IPS-20b (cell line): ENCODE data around the gene SOCS7.

Experiments
- H3K27ac ChIP-seq: one replicate; pipeline ENCODE4 v1.5.1; 2013; ENCODE audit warnings: low read length
- H3K27me3 ChIP-seq: 2 replicates; pipeline ENCODE4 v1.6.1; 2013; ENCODE audit warnings: mild to moderate bottlenecking, low read length, inconsistent platforms; ENCODE audit not compliant: insufficient read depth
- H3K36me3 ChIP-seq: 2 replicates; pipeline ENCODE4 v1.6.1; 2013; ENCODE audit warnings: low read depth, mild to moderate bottlenecking, inconsistent platforms, low read length, moderate library complexity; ENCODE audit not compliant: insufficient read depth
- H3K4me1 ChIP-seq: 2 replicates; pipeline ENCODE4 v1.6.1; 2013; ENCODE audit warnings: mild to moderate bottlenecking, control low read depth, inconsistent platforms, low read length, moderate library complexity; ENCODE audit not compliant: insufficient read depth
- H3K4me3 ChIP-seq: 2 replicates; pipeline ENCODE4 v1.5.1; 2013; ENCODE audit warnings: mild to moderate bottlenecking, low read length, inconsistent platforms
- H3K9ac ChIP-seq: 2 replicates; pipeline ENCODE4 v1.6.1; 2013; ENCODE audit warnings: low read depth, mild to moderate bottlenecking, inconsistent platforms, low read length, moderate library complexity
- H3K9me3 ChIP-seq: 2 replicates; pipeline ENCODE4 v1.6.1; 2013; ENCODE audit warnings: mild to moderate bottlenecking, low read depth, low read length, inconsistent platforms; ENCODE audit not compliant: insufficient read depth

SOCS7 gene

DNA sequence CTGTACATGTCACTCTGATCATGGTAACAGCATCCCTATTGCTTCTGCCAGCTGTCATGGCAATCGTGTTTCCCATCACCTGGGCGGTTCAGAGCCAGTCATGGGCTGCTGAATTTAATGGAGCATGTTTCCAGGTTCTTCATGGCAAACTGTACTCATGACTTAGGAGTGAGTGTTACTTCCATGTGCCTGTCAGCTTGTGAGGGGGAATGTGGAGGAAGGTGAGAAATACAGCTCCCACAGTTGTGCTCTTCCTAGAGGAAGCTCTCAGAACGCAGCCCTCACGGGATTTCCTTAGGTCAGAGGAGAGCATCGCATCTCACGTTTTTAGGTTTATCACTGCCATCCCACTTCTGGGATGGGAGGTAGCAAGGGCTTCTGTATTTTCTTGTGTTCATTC is 48.6 kb downstream of the SOCS7 start:
- H3K4me1 ChIP-seq, result peaks cover 18% of the 10 kb centered on the region; the same call in 1 of the 2 replicates
- H3K27ac ChIP-seq, result no peak overlapping the region
- H3K9me3 ChIP-seq, result no peaks in the 10 kb centered on the region
- H3K27me3 ChIP-seq, result no peaks in the 10 kb centered on the region
- H3K4me3 ChIP-seq, result no peak overlapping the region
- no peak overlapping the region for H3K9ac ChIP-seq
- H3K36me3 ChIP-seq, result peaks cover 65% of the 10 kb centered on the region

DNA sequence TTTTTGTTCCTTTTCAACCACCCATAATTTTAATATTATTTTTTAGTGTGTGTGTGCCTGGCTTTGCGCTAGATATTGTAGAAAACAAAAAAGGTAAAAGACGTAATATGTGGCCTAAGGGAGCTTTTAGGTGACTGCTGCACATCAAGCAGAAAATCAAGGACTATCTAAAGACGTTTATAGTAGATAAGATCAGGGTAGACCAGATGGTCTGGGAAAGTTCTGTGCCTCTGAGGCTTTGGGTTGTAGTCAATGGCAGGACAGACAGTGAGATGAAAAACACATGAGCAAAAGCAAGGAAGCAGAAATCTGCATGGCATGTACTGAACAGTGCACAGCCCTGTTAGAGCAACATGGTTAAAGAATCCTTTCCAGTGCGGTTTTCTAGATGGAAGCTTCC is 49.8 kb downstream of the SOCS7 start:
- Histone ChIP-seq H3K4me1 (peaks cover 18% of the 10 kb centered on the region; the same call in 1 of the 2 replicates), H3K27ac (no peak overlapping the region), H3K9me3 (no peaks in the 10 kb centered on the region), H3K27me3 (no peaks in the 10 kb centered on the region), H3K4me3 (no peak overlapping the region), H3K9ac (no peak overlapping the region), H3K36me3 (peaks cover 53% of the 10 kb centered on the region)

DNA sequence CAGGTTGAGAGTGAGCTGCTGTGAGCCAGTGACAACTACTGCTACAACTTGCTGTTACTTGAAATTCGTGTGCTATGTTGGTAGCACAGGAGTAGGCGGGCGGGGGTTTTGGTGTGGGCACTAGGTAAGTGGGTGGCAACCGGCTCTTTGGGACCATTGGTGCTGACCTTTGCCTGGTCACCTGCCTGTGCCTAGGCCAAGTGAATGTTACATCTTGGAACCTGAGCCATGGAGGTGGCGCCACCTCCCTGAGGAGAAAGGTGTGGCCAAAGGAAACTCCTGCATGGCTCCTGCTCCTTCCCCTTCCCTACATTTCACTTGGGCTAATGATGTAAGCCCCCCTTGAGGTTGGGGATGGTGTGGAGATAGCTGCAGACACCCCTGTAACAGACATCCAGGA is 51.3 kb downstream of the SOCS7 start:
- Histone ChIP-seq H3K9ac (peak overlapping the region; percentile 10; the same call in 1 of the 2 replicates), H3K27me3 (no peaks in the 10 kb centered on the region), H3K4me1 (peaks cover 18% of the 10 kb centered on the region; the same call in 1 of the 2 replicates), H3K36me3 (peaks cover 39% of the 10 kb centered on the region), H3K27ac (no peak overlapping the region), H3K4me3 (no peak overlapping the region), H3K9me3 (no peaks in the 10 kb centered on the region)

DNA sequence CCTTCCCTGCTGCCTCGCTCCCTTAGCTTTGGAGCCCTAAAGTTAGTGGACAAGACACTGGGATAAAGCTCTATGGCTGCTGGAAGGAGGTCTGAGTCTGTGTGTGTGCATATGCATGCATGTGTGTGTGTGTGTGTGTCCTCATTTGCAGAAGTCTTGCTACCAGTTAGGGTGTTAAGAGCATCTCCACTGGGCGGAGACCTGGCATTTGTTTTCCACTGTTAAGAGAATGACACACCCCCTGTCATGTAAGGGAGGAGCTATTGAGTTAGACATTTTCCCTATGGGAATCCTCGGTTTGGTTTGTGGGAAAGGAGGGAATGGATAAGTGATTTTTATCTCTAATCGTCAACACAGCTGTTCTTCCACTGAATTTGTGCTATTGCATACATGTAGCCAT is 51.8 kb downstream of the SOCS7 start:
- Histone ChIP-seq H3K9ac (peak overlapping the region; percentile 46; the same call in 1 of the 2 replicates), H3K9me3 (no peaks in the 10 kb centered on the region), H3K27ac (peak overlapping the region; percentile 19), H3K4me3 (peak overlapping the region; percentile 49), H3K4me1 (peaks cover 18% of the 10 kb centered on the region; the same call in 1 of the 2 replicates), H3K36me3 (peaks cover 36% of the 10 kb centered on the region), H3K27me3 (no peaks in the 10 kb centered on the region)

DNA sequence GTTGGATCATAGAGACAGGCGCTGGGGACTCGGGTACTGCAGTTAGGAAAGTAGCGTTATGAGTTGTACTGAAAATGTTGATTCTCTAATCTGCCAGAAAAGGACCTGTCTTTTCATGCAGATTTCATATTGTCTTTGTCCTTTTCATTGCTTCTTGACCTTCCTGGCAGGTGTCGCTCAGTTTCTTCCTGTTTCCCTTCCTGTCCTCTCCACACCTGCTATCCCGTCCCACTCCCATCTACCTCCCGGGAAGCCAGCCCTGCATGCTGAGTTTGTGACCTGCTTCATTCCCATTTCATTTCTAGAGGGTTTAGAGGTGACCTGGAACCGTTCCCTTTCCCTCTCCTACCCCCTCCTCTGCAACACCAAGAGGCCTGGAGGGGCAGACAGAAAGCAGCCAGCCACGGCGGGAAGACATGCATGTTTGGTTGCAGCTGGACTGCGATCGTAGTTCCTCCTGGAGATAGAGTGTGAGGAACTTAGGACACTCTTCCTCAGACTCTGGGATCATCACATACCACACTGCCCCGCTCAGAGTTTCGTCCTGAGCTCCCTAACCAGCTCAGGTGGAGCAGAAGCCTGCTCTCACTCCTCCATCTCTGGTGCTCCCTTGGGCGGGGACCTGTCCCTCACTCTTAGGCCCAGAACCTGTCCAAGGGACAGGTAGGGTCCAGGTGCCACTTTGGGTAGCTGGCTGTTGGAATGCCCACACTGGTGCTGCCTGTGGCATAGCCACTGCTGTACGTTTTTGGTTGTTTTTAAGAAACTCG is 52.7 kb downstream of the SOCS7 start:
- H3K27ac ChIP-seq, result no peak overlapping the region
- H3K4me3 ChIP-seq, result peak overlapping the region; percentile 49
- H3K9me3 ChIP-seq, result no peaks in the 10 kb centered on the region
- peaks cover 18% of the 10 kb centered on the region; the same call in 1 of the 2 replicates for H3K4me1 ChIP-seq
- H3K27me3 ChIP-seq, result no peaks in the 10 kb centered on the region
- H3K36me3 ChIP-seq, result peaks cover 29% of the 10 kb centered on the region
- peak overlapping the region; percentile 46; the same call in 1 of the 2 replicates for H3K9ac ChIP-seq

DNA sequence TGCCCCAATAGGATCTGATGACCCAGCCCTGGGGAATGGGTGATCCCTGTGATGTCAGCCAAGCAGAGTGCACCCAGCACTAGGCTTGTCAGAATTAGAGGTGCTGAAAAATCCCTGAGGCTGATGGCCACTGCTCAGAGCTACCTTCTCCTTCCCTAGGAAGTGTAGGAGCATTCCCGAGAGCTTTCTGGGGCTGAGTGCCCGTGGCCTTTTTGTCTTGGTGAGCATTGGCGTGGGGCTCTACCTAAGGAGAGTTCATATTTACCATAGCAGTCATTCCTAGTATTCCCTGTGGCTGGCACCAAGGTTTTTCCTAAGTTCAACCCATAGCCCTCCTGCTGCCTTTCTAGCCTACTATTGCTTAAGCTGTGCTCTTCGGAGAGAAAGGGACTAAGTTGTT is 54.0 kb downstream of the SOCS7 start:
- Histone ChIP-seq H3K27me3 (no peaks in the 10 kb centered on the region), H3K4me3 (no peak overlapping the region), H3K4me1 (peaks cover 18% of the 10 kb centered on the region; the same call in 1 of the 2 replicates), H3K9me3 (no peaks in the 10 kb centered on the region), H3K36me3 (peaks cover 16% of the 10 kb centered on the region), H3K9ac (no peak overlapping the region), H3K27ac (no peak overlapping the region)

DNA sequence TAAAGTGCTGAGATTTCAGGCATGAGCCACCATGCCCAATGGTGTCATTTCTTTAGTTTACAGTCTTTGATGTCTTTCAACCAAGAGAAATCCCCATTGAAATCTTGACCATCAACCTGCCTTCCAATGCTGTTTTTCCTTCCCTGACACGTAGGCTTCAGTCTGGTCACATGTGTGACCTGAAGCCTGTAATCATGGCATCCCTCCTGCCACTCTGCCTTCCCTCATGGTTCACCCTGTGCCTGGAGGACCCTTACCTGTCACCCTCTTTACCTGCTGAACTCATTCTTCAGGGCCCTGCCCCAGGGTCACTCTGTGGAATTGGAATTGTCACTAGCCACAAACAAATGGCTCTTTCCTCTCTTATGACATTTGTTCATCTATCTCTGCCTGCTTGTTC is 58.6 kb downstream of the SOCS7 start:
- H3K4me3 ChIP-seq, result no peak overlapping the region
- peaks cover 4% of the 10 kb centered on the region; the same call in 1 of the 2 replicates for H3K4me1 ChIP-seq
- no peaks in the 10 kb centered on the region for H3K36me3 ChIP-seq
- no peak overlapping the region for H3K9ac ChIP-seq
- no peaks in the 10 kb centered on the region for H3K9me3 ChIP-seq
- H3K27me3 ChIP-seq, result no peaks in the 10 kb centered on the region
- no peak overlapping the region for H3K27ac ChIP-seq

DNA sequence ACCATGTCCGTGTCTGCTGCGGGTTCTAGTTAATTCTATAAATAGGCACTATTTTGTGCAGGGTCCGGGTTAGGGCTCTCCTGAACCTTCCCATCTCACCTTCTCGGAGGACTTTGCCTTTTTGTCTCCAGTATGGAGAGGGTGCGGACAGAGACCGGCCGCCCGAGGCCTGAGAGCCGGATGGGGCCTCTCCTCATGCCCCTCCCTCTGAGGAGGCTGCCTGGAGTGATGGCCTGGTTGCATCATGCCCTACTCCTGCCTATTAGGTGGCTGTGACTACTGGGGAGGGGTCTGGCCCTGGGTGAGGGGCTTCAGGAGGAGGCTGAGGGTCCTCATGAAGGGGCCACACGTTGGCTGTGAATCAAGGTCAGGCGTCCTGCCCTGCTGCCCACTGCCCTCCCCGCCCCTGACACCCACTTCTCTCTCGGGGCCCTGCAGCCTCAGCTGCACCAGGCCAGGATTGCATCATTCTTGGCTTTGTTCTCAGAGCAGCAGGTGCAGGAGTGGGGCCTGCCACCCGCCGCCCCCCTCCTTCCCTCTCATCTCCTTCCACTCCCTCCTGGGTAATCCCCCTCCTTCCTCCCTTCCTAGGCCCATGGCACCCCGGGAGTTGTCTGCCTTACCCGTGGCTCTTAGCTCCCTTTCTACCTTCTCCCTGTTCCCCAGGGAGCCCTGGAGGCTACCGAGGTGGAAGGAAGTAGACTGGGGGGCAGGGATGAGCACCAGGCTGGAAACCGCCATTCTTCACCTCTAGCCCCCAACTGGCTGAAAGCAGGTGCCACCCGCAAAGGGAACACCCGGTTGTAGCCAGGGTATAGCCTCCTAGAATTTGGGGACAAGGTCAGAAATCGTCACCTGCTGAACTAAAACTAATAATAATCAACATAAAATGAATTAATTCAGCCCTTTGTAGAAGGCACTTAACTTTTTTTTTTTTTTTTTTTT is 63.9 kb downstream of the SOCS7 start:
- Histone ChIP-seq H3K4me1 (peaks cover 31% of the 10 kb centered on the region; the same call in 1 of the 2 replicates), H3K9ac (peak overlapping the region; percentile 84), H3K27ac (peak overlapping the region; percentile 86), H3K4me3 (peak overlapping the region; percentile 53; the same call in 1 of the 2 replicates), H3K27me3 (peaks cover 35% of the 10 kb centered on the region), H3K9me3 (no peaks in the 10 kb centered on the region), H3K36me3 (no peaks in the 10 kb centered on the region)

DNA sequence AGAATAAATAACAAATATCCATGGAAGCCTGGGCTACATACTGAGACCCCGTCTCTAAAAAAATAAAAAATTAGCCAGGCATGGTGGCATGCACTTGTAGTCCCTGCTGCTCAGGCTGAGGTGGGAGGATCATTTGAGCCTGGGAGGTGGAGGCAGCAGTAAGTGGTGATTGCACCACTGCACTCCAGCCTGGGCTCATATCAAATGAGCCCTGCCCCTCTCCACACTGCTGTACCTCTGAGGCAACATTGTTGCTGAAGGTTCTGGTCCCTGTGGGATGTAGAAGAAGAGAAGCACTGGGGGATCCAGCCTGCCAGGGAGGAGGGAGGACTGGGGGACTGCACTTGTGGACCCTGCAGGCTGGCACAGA is 65.2 kb downstream of the SOCS7 start:
- H3K27ac ChIP-seq, result no peak overlapping the region
- no peaks in the 10 kb centered on the region for H3K9me3 ChIP-seq
- H3K9ac ChIP-seq, result no peak overlapping the region
- H3K27me3 ChIP-seq, result peaks cover 48% of the 10 kb centered on the region
- no peak overlapping the region for H3K4me3 ChIP-seq
- peaks cover 42% of the 10 kb centered on the region; the same call in 1 of the 2 replicates for H3K4me1 ChIP-seq
- no peaks in the 10 kb centered on the region for H3K36me3 ChIP-seq

DNA sequence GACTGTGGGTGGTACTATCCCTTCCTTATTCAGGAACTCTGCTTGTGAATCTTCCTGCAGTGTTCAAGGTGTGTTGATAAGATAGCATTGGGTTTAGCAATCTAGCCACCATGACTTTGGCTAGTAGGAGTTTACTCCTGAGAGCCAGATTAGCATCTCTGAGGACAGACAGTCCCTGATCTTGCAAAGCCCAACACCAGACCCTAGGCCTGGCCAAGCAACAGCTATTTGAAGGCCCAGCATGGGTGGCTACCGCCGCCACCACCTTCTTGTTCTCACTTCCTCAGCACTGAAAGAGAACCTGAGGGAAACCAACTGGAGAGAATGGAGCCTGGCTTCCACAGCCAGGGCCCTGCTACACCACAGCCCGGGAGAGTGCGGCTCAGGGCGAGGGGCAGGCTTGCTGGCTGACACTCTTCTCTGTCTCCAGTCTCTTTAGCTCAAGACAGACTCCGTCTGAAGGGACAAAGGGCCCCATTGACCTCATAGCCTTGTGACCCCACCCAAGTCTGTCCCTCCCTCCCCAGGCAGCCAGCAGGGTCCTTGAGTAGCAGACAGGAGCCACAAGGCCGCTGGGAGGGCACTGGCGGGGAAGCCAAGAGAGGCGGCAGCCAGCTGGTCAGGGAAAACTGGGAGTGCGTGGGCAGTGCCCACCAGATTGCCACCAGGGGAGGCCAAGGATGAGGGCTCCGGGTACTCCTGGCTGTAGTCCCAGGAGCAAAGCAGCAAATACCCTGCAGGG is 65.7 kb downstream of the SOCS7 start:
- Histone ChIP-seq H3K9me3 (no peaks in the 10 kb centered on the region), H3K9ac (no peak overlapping the region), H3K27ac (no peak overlapping the region), H3K4me1 (peaks cover 48% of the 10 kb centered on the region; the same call in 1 of the 2 replicates), H3K27me3 (peaks cover 54% of the 10 kb centered on the region), H3K4me3 (no peak overlapping the region), H3K36me3 (no peaks in the 10 kb centered on the region)

DNA sequence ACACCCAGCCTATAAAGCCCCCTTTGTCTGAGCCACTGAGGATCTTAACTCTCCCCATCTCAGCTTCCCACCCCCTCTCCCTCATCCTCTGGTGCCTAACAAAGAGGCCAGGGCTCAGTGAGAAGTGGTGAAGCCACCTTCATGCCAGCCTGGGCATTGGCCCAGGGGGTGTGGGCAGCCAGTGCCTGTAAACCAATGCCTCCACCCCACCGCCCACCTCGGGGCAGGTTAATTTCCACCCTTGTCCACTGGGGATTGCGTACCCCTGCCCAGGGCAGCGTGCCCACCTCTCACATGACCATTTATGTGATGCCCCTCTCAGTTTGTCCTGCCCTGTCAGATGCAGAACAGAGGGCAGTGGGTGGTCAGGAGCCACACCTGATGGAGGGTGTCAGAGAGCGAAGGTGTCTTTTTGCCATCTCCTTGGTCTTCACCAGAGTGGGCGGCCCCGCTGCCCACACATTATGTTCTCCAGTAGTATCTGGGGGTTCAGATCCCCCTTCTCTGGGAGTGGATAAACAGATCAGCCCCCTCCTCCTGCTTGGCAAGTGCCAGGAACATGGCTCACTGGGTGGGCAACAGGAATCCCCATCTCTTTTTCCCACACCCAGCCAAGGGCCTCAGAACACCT is 66.5 kb downstream of the SOCS7 start:
- no peaks in the 10 kb centered on the region for H3K36me3 ChIP-seq
- no peaks in the 10 kb centered on the region for H3K9me3 ChIP-seq
- peaks cover 55% of the 10 kb centered on the region for H3K27me3 ChIP-seq
- peak overlapping the region; percentile 69; the same call in 1 of the 2 replicates for H3K4me3 ChIP-seq
- H3K4me1 ChIP-seq, result peaks cover 48% of the 10 kb centered on the region; the same call in 1 of the 2 replicates
- no peak overlapping the region for H3K27ac ChIP-seq
- H3K9ac ChIP-seq, result no peak overlapping the region
